ENCODE measurements around the gene DNAJB1. TPM values are rescaled to one million over a fixed set of nuclear protein-coding genes. Genes with fewer than 3 reads are reported as not detected.

Gene DNAJB1
- total RNA-seq: 64.2 and 68.7 TPM in 2 replicates

GRCh38 chr19:14517840-14518505 lies at the start of gene DNAJB1:
Gene DNAJB1, minus strand, starts transcription at chr19:14518397. Its CDS starts 48 bp downstream, at chr19:14518349.

GRCh38 chr19:14529254-14530004 lies 11.2 kb upstream of the DNAJB1 start, which contains the start of gene TECR:
Gene TECR, plus strand, starts transcription at chr19:14529594. Its CDS starts 103 bp downstream, at chr19:14529697.

DNA sequence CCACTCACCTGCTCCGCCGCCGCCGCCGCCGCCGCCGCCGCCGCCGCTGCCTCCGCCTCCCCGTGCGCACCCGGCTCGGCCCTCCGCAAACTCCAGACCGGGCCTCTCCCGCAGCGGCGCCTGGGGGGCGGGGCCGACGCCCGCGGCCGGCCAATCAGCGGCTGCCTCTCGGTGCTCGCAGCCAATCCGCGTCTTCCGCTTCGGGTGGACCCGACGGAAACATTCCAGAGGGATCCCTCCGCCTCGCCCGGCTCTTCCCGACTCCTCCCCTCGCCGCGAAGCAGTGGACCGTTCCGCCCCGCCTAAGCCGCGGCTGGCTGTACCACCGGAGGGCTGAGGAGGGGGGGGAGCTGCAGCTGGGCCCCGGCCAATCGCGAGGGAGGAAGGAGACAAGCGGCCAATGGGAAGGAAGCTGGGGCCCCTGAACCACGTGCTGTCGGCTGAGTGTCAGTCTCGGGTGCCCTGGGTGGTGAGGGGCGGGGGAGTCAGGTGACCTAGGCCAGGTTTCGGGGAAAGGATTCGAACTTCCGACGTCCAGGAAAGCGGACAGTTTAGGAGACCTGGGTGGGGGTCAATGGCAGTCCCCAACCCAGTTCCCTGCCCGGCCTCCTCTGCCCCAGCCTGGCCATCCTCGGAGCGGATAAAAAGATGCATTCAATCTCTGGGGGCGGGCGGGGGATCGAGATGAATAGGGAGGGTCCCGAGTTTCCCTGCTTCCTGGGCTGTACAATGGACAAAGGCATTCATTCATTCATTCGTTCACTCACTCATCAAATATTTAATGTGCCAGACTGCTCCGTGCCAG lies 22.0 kb downstream of the DNAJB1 start, which contains the start of gene GIPC1:
TSS of gene GIPC1 (minus strand) at position 99 of the 805 bp plus-strand sequence. CDS start 13,151 bp downstream, outside the sequence.

DNA sequence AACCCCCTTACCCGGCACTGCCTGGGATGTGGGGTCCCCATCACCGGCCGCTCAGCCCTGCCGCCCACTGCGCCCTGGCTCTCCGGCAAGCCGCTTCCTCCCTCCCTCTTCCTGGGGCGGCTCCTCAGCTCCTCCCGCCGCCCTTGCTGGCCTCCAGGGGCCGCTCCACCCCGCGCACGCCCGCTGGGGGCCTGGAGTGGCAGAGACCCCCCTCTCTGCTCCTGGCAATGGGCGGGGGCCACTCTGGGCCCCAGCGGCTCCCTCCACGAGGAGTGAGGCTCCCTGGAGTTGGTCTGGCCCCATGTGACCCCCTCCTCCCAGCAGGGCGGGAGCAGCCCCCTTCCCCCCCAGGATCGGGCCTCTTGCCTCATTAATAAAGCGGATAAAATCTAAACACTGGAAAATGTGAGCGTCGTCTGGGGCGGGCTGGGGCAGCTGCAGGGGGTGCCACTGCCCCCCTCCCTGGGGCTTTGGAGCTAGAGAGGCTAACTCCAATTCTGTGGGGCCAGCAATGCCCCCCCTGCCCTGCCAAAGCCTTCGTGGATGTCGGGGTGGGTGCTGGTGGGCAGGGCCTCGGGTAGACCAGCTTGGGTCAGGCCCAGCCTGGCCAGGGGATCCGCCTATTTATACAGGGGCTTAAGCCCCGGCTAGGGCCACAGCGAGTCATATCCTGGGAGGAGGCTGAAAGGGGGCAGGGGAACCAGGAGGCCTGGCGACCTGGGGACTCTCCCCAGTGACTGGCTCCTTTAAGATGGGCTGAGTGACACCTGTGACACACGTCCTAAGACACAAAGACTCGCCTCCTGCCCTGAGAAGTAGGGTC lies 42.7 kb downstream of the DNAJB1 start, which contains the start of gene PTGER1:
TSS of gene PTGER1 (minus strand) at position 104 of the 823 bp plus-strand sequence. CDS start 1,034 bp downstream, outside the sequence.

Other genes with a start within 250 kb of the DNAJB1 start
- 42.4 and 42.9 TPM in 2 replicates for gene ADGRE5, start 137.0 kb downstream of the DNAJB1 start, total RNA-seq
- gene DDX39A, start 99.1 kb downstream of the DNAJB1 start, total RNA-seq: 75.6 and 159 TPM in 2 replicates
- gene PKN1, start 85.1 kb downstream of the DNAJB1 start, total RNA-seq: 173 and 203 TPM in 2 replicates
- gene PTGER1, start 43.0 kb downstream of the DNAJB1 start, total RNA-seq: 5.2 and 6.1 TPM in 2 replicates
- 181 and 189 TPM in 2 replicates for gene GIPC1, start 22.3 kb downstream of the DNAJB1 start, total RNA-seq
- gene TECR, start 11.2 kb upstream of the DNAJB1 start, total RNA-seq: 22.7 and 25.2 TPM in 2 replicates
- 243 and 282 TPM in 2 replicates for gene NDUFB7, start 53.7 kb upstream of the DNAJB1 start, total RNA-seq
- gene CLEC17A, start 64.7 kb upstream of the DNAJB1 start, total RNA-seq: 0.12 TPM in 1 of 2 replicates, not detected in the other
- gene ADGRE3, start 156.4 kb upstream of the DNAJB1 start, total RNA-seq: under 0.01 TPM in 1 of 2 replicates, not detected in the other
- 28.2 and 29.8 TPM in 2 replicates for gene ZNF333, start 171.7 kb upstream of the DNAJB1 start, total RNA-seq

Data from uterine smooth muscle cell (primary cell).